NCI-H748 (cell line): Measurements from ENCODE around the gene TBX21.
"Not testable (repeated sequence)": the region's sequence is repeated elsewhere in the genome, so short reads cannot be mapped to it uniquely, and the experiment has no call there.

Experiments
- DNase-seq: peaks from one replicate; lab custom pipeline; 2025; ENCODE audit not compliant: unreplicated experiment; lab: John Stamatoyannopoulos, UW

The TBX21 gene

GRCh38 chr17:47762728-47763127 lies 29.7 kb downstream of the TBX21 start:
- no peak for DNase-seq

- no peak for DNase-seq
Measured at GRCh38 chr17:47763913-47764582, 31.0 kb downstream of the TBX21 start.

- DNase-seq = not testable (repeated sequence)
Measured at GRCh38 chr17:47773649-47774048, 40.6 kb downstream of the TBX21 start.

GRCh38 chr17:47774331-47774730 lies 41.3 kb downstream of the TBX21 start:
- DNase-seq = no peak

- no peak for DNase-seq
Measured at GRCh38 chr17:47774987-47775580, 42.0 kb downstream of the TBX21 start.

GRCh38 chr17:47776330-47777197 lies 43.5 kb downstream of the TBX21 start:
- peak; percentile 65 for DNase-seq

- no peak for DNase-seq
Measured at GRCh38 chr17:47778184-47778635, 45.2 kb downstream of the TBX21 start.

GRCh38 chr17:47781397-47781796 lies 48.4 kb downstream of the TBX21 start:
- DNase-seq = no peak

GRCh38 chr17:47785538-47786123 lies 52.6 kb downstream of the TBX21 start:
- DNase-seq = no peak

GRCh38 chr17:47789611-47790561 lies 56.9 kb downstream of the TBX21 start:
- peak; percentile 90 for DNase-seq

- DNase-seq = no peak
Measured at GRCh38 chr17:47791025-47791424, 58.0 kb downstream of the TBX21 start.

- no peak for DNase-seq
Measured at GRCh38 chr17:47792457-47792856, 59.4 kb downstream of the TBX21 start.

GRCh38 chr17:47792979-47793378 lies 59.9 kb downstream of the TBX21 start:
- DNase-seq = no peak
